K562 (cell line): ENCODE results near the gene CDYL2. TPM values are rescaled to one million over a fixed set of nuclear protein-coding genes. Genes with fewer than 3 reads are reported as not detected.

Experiments
- DACH1 ChIP-seq: fragments of 450-650 bp; IDR thresholded peaks from 2 replicates; pipeline ENCODE4 v1.6.1; 2018; ENCODE audit not compliant: partially characterized antibody
- ZFP36 ChIP-seq: fragments of 150-350 bp; IDR thresholded peaks from 2 replicates; pipeline ENCODE4 v1.6.1; 2018; ENCODE audit warnings: low read length, low read depth; ENCODE audit not compliant: partially characterized antibody
- polyA plus RNA-seq, 8 experiments: library from polyadenylated mRNA; depleted of rRNA in 4 of 8; stranded (reverse) in 5 of 8; unstranded in 3 of 8; fragments of >200 nt; fragmentation: Nextera tagmentation in 2 of 8; fragmentation: Illumina TruSeq in 1 of 8; extraction: Ambion mirVana in 2 of 8; extraction: Trizol in 1 of 8; gene quantifications; 2 replicates each; pipeline versions ENCODE4 v1.2.1 to v1.2.3, GENCODE V29; 2011 to 2014; ENCODE audit warnings: inconsistent platforms in 1 of 8, missing spikeins in 1 of 8
- total RNA-seq, 7 experiments: library from RNA; depleted of rRNA in 6 of 7; stranded (reverse); fragments of >200 nt in 6 of 7; fragmentation: Illumina TruSeq in 2 of 7; extraction: Trizol in 2 of 7; gene quantifications; 2 replicates each; pipeline versions ENCODE4 v1.2.1 to v1.2.3, GENCODE V29; 2011 to 2021; ENCODE audit warnings: low replicate concordance in 1 of 7
- TF ChIP-seq, protein P1 (sequence below): fragments of 450-650 bp; IDR thresholded peaks from 2 replicates; pipeline ENCODE4 v1.6.1; 2016; ENCODE audit warnings: mild to moderate bottlenecking, moderate library complexity

CDYL2 gene
- total and polyA plus RNA-seq, 9 of the 15 experiments (the other 6 are each of a cell fraction or from before 2014, with no cell fraction given): under 0.01 to 0.04 (median 0.01) TPM; not detected in 6

GRCh38 chr16:80846680-80847079 is 42.3 kb upstream of the CDYL2 start (continued):
- TF ChIP-seq, protein P1, sequence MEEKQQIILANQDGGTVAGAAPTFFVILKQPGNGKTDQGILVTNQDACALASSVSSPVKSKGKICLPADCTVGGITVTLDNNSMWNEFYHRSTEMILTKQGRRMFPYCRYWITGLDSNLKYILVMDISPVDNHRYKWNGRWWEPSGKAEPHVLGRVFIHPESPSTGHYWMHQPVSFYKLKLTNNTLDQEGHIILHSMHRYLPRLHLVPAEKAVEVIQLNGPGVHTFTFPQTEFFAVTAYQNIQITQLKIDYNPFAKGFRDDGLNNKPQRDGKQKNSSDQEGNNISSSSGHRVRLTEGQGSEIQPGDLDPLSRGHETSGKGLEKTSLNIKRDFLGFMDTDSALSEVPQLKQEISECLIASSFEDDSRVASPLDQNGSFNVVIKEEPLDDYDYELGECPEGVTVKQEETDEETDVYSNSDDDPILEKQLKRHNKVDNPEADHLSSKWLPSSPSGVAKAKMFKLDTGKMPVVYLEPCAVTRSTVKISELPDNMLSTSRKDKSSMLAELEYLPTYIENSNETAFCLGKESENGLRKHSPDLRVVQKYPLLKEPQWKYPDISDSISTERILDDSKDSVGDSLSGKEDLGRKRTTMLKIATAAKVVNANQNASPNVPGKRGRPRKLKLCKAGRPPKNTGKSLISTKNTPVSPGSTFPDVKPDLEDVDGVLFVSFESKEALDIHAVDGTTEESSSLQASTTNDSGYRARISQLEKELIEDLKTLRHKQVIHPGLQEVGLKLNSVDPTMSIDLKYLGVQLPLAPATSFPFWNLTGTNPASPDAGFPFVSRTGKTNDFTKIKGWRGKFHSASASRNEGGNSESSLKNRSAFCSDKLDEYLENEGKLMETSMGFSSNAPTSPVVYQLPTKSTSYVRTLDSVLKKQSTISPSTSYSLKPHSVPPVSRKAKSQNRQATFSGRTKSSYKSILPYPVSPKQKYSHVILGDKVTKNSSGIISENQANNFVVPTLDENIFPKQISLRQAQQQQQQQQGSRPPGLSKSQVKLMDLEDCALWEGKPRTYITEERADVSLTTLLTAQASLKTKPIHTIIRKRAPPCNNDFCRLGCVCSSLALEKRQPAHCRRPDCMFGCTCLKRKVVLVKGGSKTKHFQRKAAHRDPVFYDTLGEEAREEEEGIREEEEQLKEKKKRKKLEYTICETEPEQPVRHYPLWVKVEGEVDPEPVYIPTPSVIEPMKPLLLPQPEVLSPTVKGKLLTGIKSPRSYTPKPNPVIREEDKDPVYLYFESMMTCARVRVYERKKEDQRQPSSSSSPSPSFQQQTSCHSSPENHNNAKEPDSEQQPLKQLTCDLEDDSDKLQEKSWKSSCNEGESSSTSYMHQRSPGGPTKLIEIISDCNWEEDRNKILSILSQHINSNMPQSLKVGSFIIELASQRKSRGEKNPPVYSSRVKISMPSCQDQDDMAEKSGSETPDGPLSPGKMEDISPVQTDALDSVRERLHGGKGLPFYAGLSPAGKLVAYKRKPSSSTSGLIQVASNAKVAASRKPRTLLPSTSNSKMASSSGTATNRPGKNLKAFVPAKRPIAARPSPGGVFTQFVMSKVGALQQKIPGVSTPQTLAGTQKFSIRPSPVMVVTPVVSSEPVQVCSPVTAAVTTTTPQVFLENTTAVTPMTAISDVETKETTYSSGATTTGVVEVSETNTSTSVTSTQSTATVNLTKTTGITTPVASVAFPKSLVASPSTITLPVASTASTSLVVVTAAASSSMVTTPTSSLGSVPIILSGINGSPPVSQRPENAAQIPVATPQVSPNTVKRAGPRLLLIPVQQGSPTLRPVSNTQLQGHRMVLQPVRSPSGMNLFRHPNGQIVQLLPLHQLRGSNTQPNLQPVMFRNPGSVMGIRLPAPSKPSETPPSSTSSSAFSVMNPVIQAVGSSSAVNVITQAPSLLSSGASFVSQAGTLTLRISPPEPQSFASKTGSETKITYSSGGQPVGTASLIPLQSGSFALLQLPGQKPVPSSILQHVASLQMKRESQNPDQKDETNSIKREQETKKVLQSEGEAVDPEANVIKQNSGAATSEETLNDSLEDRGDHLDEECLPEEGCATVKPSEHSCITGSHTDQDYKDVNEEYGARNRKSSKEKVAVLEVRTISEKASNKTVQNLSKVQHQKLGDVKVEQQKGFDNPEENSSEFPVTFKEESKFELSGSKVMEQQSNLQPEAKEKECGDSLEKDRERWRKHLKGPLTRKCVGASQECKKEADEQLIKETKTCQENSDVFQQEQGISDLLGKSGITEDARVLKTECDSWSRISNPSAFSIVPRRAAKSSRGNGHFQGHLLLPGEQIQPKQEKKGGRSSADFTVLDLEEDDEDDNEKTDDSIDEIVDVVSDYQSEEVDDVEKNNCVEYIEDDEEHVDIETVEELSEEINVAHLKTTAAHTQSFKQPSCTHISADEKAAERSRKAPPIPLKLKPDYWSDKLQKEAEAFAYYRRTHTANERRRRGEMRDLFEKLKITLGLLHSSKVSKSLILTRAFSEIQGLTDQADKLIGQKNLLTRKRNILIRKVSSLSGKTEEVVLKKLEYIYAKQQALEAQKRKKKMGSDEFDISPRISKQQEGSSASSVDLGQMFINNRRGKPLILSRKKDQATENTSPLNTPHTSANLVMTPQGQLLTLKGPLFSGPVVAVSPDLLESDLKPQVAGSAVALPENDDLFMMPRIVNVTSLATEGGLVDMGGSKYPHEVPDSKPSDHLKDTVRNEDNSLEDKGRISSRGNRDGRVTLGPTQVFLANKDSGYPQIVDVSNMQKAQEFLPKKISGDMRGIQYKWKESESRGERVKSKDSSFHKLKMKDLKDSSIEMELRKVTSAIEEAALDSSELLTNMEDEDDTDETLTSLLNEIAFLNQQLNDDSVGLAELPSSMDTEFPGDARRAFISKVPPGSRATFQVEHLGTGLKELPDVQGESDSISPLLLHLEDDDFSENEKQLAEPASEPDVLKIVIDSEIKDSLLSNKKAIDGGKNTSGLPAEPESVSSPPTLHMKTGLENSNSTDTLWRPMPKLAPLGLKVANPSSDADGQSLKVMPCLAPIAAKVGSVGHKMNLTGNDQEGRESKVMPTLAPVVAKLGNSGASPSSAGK: no peak
- TF ChIP-seq ZFP36: no peak
- no peak for TF ChIP-seq DACH1
